WTC11 (cell line): Measurements from ENCODE around the gene DNM3. TPM values are rescaled to one million over a fixed set of nuclear protein-coding genes. Genes with fewer than 3 reads are reported as not detected.

Experiments
- ATAC-seq: fragments of 200-7000 bp; cut with Tn5 transposase; 2 replicates; pipeline ENCODE4 v1.10.0; 2021; ENCODE audit warnings: mild to moderate bottlenecking, moderate library complexity
- CTCF ChIA-PET: fragments of 300-600 bp; sonication (Branson Sonifier 250); formaldehyde crosslinking; loops from one replicate; lab custom pipeline; 2021; ENCODE audit warnings: antibody characterized with exemption; lab: Charles Lee
- POLR2A ChIA-PET: fragments of 350-600 bp; sonication (Branson Sonifier 250); formaldehyde crosslinking; loops from one replicate; lab custom pipeline; 2021; ENCODE audit warnings: antibody characterized with exemption; lab: Charles Lee
- DNase-seq: peaks from one replicate; pipeline ENCODE4 v3.0.0; 2021; ENCODE audit warnings: low spot score
- H3K27ac Mint-ChIP-seq: 2 replicates; pipeline ENCODE4 v1.8.0; 2021; ENCODE audit warnings: mixed read lengths
- H3K27me3 Mint-ChIP-seq: 2 replicates; pipeline ENCODE4 v1.8.0; 2021; ENCODE audit warnings: low read depth, mild to moderate bottlenecking, moderate library complexity, mixed read lengths
- H3K36me3 Mint-ChIP-seq: 2 replicates; pipeline ENCODE4 v1.8.0; 2021; ENCODE audit warnings: mixed read lengths
- H3K4me1 Mint-ChIP-seq: 2 replicates; pipeline ENCODE4 v1.8.0; 2022; ENCODE audit warnings: mixed read lengths
- H3K4me3 Mint-ChIP-seq: 2 replicates; pipeline ENCODE4 v1.8.0; 2021; ENCODE audit warnings: mild to moderate bottlenecking, moderate library complexity, mixed read lengths
- H3K9me3 Mint-ChIP-seq: 2 replicates; pipeline ENCODE4 v1.8.0; 2021; ENCODE audit warnings: mixed read lengths
- ARID4B ChIP-seq: sonication (generic); formaldehyde crosslinking; IDR thresholded peaks from 2 replicates; pipeline ENCODE4 v1.8.0; 2023; ENCODE audit warnings: missing genetic modification reagents, mild to moderate bottlenecking, borderline replicate concordance
- EMX1 ChIP-seq: fragments of 250-450 bp; sonication (Bioruptor Pico); IDR thresholded peaks from 2 replicates; pipeline ENCODE4 v1.8.0; 2021; ENCODE audit warnings: mild to moderate bottlenecking
- ESRRA ChIP-seq: sonication (generic); formaldehyde crosslinking; IDR thresholded peaks from 2 replicates; pipeline ENCODE4 v1.8.1; 2022; ENCODE audit warnings: mild to moderate bottlenecking, missing genetic modification reagents, borderline replicate concordance
- GRHL2 ChIP-seq: fragments of 250-450 bp; sonication (Bioruptor Pico); IDR thresholded peaks from 2 replicates; pipeline ENCODE4 v1.8.0; 2022; ENCODE audit warnings: mild to moderate bottlenecking, moderate library complexity; ENCODE audit not compliant: insufficient replicate concordance, severe bottlenecking
- GTF2I ChIP-seq: fragments of 250-450 bp; sonication (Bioruptor Pico); conservative IDR thresholded peaks from 2 replicates; pipeline ENCODE4 v1.4.0; 2021; ENCODE audit warnings: mild to moderate bottlenecking
- HMGA2 ChIP-seq: fragments of 250-450 bp; sonication (Bioruptor Pico); IDR thresholded peaks from 2 replicates; pipeline ENCODE4 v1.4.0; 2021; ENCODE audit warnings: mild to moderate bottlenecking, moderate library complexity
- IRF2 ChIP-seq: sonication (generic); formaldehyde crosslinking; IDR thresholded peaks from 2 replicates; pipeline ENCODE4 v1.8.0; 2022; ENCODE audit warnings: low read depth, missing genetic modification reagents, borderline replicate concordance
- MLX ChIP-seq: sonication (generic); formaldehyde crosslinking; IDR thresholded peaks from 2 replicates; pipeline ENCODE4 v1.8.1; 2023; ENCODE audit warnings: mild to moderate bottlenecking, missing genetic modification reagents, moderate library complexity
- MXD4 ChIP-seq: fragments of 250-450 bp; sonication (Bioruptor Pico); IDR thresholded peaks from 2 replicates; pipeline ENCODE4 v1.8.0; 2021; ENCODE audit warnings: mild to moderate bottlenecking, moderate library complexity, borderline replicate concordance
- NFATC4 ChIP-seq: fragments of 250-450 bp; sonication (Bioruptor Pico); IDR thresholded peaks from 2 replicates; pipeline ENCODE4 v1.9.0; 2021; ENCODE audit warnings: mild to moderate bottlenecking
- NR1H2 ChIP-seq: sonication (generic); formaldehyde crosslinking; IDR thresholded peaks from 2 replicates; pipeline ENCODE4 v1.9.0; 2021; ENCODE audit warnings: mild to moderate bottlenecking, moderate library complexity, missing genetic modification reagents
- NR3C1 ChIP-seq: sonication (generic); formaldehyde crosslinking; conservative IDR thresholded peaks from 2 replicates; pipeline ENCODE4 v1.8.1; 2023; ENCODE audit warnings: low read depth, mild to moderate bottlenecking, missing genetic modification reagents
- SMAD4 ChIP-seq: sonication (generic); formaldehyde crosslinking; IDR thresholded peaks from 2 replicates; pipeline ENCODE4 v1.8.0; 2022; ENCODE audit warnings: mild to moderate bottlenecking, missing genetic modification reagents
- SOX15 ChIP-seq: fragments of 250-450 bp; sonication (Bioruptor Pico); IDR thresholded peaks from 2 replicates; pipeline ENCODE4 v1.9.0; 2021; ENCODE audit warnings: mild to moderate bottlenecking
- SP1 ChIP-seq: sonication (generic); formaldehyde crosslinking; conservative IDR thresholded peaks from 2 replicates; pipeline ENCODE4 v1.8.1; 2022; ENCODE audit warnings: missing genetic modification reagents
- TEAD4 ChIP-seq: sonication (generic); formaldehyde crosslinking; IDR thresholded peaks from 2 replicates; pipeline ENCODE4 v1.8.0; 2022; ENCODE audit warnings: mild to moderate bottlenecking, missing genetic modification reagents
- TP53 ChIP-seq: sonication (generic); formaldehyde crosslinking; IDR thresholded peaks from 2 replicates; pipeline ENCODE4 v1.8.1; 2023; ENCODE audit warnings: mild to moderate bottlenecking, missing genetic modification reagents
- USF2 ChIP-seq: sonication (generic); formaldehyde crosslinking; IDR thresholded peaks from 2 replicates; pipeline ENCODE4 v1.8.1; 2023; ENCODE audit warnings: mild to moderate bottlenecking, missing genetic modification reagents, moderate library complexity
- ZNF416 ChIP-seq: fragments of 250-450 bp; sonication (Bioruptor Pico); IDR thresholded peaks from 2 replicates; pipeline ENCODE4 v1.9.0; 2021; ENCODE audit warnings: mild to moderate bottlenecking, inconsistent platforms
- ZNF425 ChIP-seq: fragments of 250-450 bp; sonication (Bioruptor Pico); conservative IDR thresholded peaks from 2 replicates; pipeline ENCODE4 v1.9.0; 2021; ENCODE audit warnings: mild to moderate bottlenecking
- total RNA-seq: library from RNA; stranded (reverse); gene quantifications from 3 replicates; pipeline ENCODE4 v1.2.3, GENCODE V29; 2021
- TF ChIP-seq, protein P1 (sequence below): fragments of 250-450 bp; sonication (Bioruptor Pico); IDR thresholded peaks from 2 replicates; pipeline ENCODE4 v1.9.0; 2021; ENCODE audit warnings: mild to moderate bottlenecking
- TF ChIP-seq, protein P2 (sequence below): sonication (generic); formaldehyde crosslinking; IDR thresholded peaks from 2 replicates; pipeline ENCODE4 v1.8.1; 2023; ENCODE audit warnings: mild to moderate bottlenecking, missing genetic modification reagents
- TF ChIP-seq, protein P3 (sequence below): sonication (generic); formaldehyde crosslinking; IDR thresholded peaks from 2 replicates; pipeline ENCODE4 v1.8.1; 2023; ENCODE audit warnings: mild to moderate bottlenecking, moderate library complexity, missing genetic modification reagents
- TF ChIP-seq, protein P4 (sequence below): fragments of 250-450 bp; sonication (Bioruptor Pico); IDR thresholded peaks from 2 replicates; pipeline ENCODE4 v1.8.0; 2021; ENCODE audit warnings: mild to moderate bottlenecking

The DNM3 gene
- total RNA-seq, 1 experiment from 2014 or later: 1.9 TPM

DNA sequence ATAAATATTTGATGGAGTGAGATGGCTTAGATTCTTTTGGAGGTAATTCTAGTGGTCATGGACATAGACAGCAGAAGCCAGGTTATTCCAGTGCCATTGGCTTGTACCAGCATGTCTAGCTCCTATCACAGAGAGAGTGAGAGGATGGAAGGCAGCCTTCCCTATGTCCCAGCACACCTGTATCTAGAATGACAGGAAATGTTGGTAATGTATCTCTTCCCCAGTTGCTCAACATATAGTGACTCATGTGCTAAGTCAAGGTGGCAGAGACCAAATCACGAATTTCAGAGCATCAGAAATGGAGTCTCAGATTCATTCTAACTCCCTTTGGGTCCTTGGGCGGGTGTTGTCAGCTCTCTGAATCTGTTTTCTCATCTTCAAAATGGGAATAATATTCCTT, 31.5 kb upstream of the DNM3 start:
- H3K27ac Mint-ChIP-seq: no peak overlapping the region
- ChIA-PET POLR2A (no interaction called here), CTCF (interaction anchor here (1.0 kb wide), 1 partner anchor 192 kb away, joined by 4 read pairs; no protein-coding TSS in a partner anchor)
- H3K4me3 Mint-ChIP-seq: no peak overlapping the region
- TF ChIP-seq, protein P1, sequence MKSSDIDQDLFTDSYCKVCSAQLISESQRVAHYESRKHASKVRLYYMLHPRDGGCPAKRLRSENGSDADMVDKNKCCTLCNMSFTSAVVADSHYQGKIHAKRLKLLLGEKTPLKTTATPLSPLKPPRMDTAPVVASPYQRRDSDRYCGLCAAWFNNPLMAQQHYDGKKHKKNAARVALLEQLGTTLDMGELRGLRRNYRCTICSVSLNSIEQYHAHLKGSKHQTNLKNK (CRISPR knock-in tag): no peak
- TF ChIP-seq TEAD4 (no peak), GRHL2 (CRISPR knock-in tag) (no peak), EMX1 (CRISPR knock-in tag) (no peak), HMGA2 (CRISPR knock-in tag) (no peak), NFATC4 (CRISPR knock-in tag) (no peak), ESRRA (no peak), NR3C1 (no peak), MLX (CRISPR knock-in tag) (no peak), GTF2I (CRISPR knock-in tag) (no peak), ZNF416 (CRISPR knock-in tag) (no peak), USF2 (CRISPR knock-in tag) (no peak), TP53 (CRISPR knock-in tag) (no peak), ARID4B (CRISPR knock-in tag) (no peak)
- TF ChIP-seq, protein P2, sequence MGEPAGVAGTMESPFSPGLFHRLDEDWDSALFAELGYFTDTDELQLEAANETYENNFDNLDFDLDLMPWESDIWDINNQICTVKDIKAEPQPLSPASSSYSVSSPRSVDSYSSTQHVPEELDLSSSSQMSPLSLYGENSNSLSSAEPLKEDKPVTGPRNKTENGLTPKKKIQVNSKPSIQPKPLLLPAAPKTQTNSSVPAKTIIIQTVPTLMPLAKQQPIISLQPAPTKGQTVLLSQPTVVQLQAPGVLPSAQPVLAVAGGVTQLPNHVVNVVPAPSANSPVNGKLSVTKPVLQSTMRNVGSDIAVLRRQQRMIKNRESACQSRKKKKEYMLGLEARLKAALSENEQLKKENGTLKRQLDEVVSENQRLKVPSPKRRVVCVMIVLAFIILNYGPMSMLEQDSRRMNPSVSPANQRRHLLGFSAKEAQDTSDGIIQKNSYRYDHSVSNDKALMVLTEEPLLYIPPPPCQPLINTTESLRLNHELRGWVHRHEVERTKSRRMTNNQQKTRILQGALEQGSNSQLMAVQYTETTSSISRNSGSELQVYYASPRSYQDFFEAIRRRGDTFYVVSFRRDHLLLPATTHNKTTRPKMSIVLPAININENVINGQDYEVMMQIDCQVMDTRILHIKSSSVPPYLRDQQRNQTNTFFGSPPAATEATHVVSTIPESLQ (CRISPR knock-in tag): no peak
- TF ChIP-seq, protein P3, sequence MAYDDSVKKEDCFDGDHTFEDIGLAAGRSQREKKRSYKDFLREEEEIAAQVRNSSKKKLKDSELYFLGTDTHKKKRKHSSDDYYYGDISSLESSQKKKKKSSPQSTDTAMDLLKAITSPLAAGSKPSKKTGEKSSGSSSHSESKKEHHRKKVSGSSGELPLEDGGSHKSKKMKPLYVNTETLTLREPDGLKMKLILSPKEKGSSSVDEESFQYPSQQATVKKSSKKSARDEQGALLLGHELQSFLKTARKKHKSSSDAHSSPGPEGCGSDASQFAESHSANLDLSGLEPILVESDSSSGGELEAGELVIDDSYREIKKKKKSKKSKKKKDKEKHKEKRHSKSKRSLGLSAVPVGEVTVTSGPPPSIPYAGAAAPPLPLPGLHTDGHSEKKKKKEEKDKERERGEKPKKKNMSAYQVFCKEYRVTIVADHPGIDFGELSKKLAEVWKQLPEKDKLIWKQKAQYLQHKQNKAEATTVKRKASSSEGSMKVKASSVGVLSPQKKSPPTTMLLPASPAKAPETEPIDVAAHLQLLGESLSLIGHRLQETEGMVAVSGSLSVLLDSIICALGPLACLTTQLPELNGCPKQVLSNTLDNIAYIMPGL (CRISPR knock-in tag): no peak
- no peaks in the 10 kb centered on the region for H3K36me3 Mint-ChIP-seq
- no peaks in the 10 kb centered on the region for H3K9me3 Mint-ChIP-seq
- peaks cover 8% of the 10 kb centered on the region for H3K4me1 Mint-ChIP-seq
- DNase-seq: no peak
- no peak for ATAC-seq
- no peaks in the 10 kb centered on the region for H3K27me3 Mint-ChIP-seq

DNA sequence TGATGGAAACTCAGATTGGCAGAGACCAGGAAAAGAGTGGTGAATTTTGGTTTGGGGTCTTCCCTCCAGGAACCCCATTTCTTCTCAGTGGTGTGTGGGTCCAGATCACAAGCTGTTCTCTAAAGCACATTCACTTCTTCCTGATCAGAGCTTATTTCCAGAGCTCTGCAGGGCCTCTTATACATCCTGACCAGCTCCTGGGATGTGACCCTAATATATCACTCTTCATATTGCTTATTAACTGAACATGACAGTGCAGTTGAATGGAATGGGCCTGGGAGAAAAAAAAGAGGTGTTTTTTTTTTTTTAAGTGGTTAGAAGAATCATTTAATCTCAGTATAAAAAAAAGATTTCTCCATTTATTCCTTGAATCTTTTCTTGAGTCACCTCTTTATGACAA, 29.6 kb upstream of the DNM3 start:
- DNase-seq: no peak
- Mint-ChIP-seq H3K27ac (no peak overlapping the region), H3K36me3 (no peaks in the 10 kb centered on the region), H3K9me3 (no peaks in the 10 kb centered on the region), H3K4me1 (peaks cover 21% of the 10 kb centered on the region), H3K27me3 (no peaks in the 10 kb centered on the region), H3K4me3 (no peak overlapping the region)
- ChIA-PET CTCF (interaction anchor here (1.0 to 3.9 kb wide), 4 partner anchors 12 to 588 kb away, joined by 3 to 19 read pairs (median 6); no protein-coding TSS in a partner anchor), POLR2A (no interaction called here)
- ATAC-seq: no peak
- TF ChIP-seq, protein P4, sequence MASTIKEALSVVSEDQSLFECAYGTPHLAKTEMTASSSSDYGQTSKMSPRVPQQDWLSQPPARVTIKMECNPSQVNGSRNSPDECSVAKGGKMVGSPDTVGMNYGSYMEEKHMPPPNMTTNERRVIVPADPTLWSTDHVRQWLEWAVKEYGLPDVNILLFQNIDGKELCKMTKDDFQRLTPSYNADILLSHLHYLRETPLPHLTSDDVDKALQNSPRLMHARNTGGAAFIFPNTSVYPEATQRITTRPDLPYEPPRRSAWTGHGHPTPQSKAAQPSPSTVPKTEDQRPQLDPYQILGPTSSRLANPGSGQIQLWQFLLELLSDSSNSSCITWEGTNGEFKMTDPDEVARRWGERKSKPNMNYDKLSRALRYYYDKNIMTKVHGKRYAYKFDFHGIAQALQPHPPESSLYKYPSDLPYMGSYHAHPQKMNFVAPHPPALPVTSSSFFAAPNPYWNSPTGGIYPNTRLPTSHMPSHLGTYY (CRISPR knock-in tag): no peak
- TF ChIP-seq NR1H2 (CRISPR knock-in tag): no peak
- no peak for TF ChIP-seq IRF2 (CRISPR knock-in tag)
- TF ChIP-seq ZNF425: no peak
- TF ChIP-seq MXD4 (CRISPR knock-in tag): no peak
- TF ChIP-seq SOX15 (CRISPR knock-in tag): no peak
- no peak for TF ChIP-seq SMAD4 (CRISPR knock-in tag)
- TF ChIP-seq SP1 (CRISPR knock-in tag): no peak
